Uterus (tissue), 4 donors: ENCODE measurements around the gene SLC6A7. TPM values are rescaled to one million over a fixed set of nuclear protein-coding genes. Genes with fewer than 3 reads are reported as not detected.

ENCODE experiments used
- DNase-seq, 2 donors: peaks; one replicate each; pipeline ENCODE4 v3.0.0-alpha.2; 2019 to 2020
- H3K27ac ChIP-seq, 2 donors: fragments of 200-600 bp; sonication (generic); 1 replicate in 1 of 2; 2 replicates in 1 of 2; pipeline ENCODE4 v1.5.1; 2016 to 2018
- H3K27me3 ChIP-seq, 2 donors: fragments of 200-600 bp; sonication (generic); one replicate each; pipeline ENCODE4 v1.5.1; 2018 to 2019; ENCODE audit warnings: control low read depth in 1 of 2
- H3K36me3 ChIP-seq, 2 donors: fragments of 200-600 bp; sonication (generic); one replicate each; pipeline ENCODE4 v1.5.1; 2019; ENCODE audit warnings: control low read depth in 1 of 2
- H3K4me1 ChIP-seq, 2 donors: fragments of 200-600 bp; sonication (generic); one replicate each; pipeline ENCODE4 v1.5.1; 2018 to 2019; ENCODE audit warnings: control low read depth in 1 of 2
- H3K4me3 ChIP-seq, 2 donors: fragments of 200-600 bp; sonication (generic); 1 replicate in 1 of 2; 2 replicates in 1 of 2; pipeline ENCODE4 v1.5.1; 2018 to 2019; ENCODE audit warnings: mild to moderate bottlenecking in 1 of 2
- H3K9me3 ChIP-seq, 2 donors: fragments of 200-600 bp; sonication (generic); one replicate each; pipeline ENCODE4 v1.5.1; 2019; ENCODE audit warnings: control low read depth in 1 of 2
- CTCF ChIP-seq, 4 experiments: fragments of 200-600 bp in 2 of 4; fragments of 450-650 bp in 2 of 4; sonication (generic) in 2 of 4; IDR thresholded peaks; one replicate each; pipeline ENCODE4 v1.5.1; 2016 to 2019; ENCODE audit warnings: antibody characterized with exemption in 4 of 4, mild to moderate bottlenecking in 2 of 4, moderate library complexity in 1 of 4
- POLR2A ChIP-seq, 2 donors: fragments of 450-650 bp; IDR thresholded peaks; one replicate each; pipeline ENCODE4 v1.6.1; 2016; ENCODE audit warnings: antibody characterized with exemption in 2 of 2, mild to moderate bottlenecking in 1 of 2, moderate library complexity in 1 of 2
- intact Hi-C: fragments of 100-400 bp; cut with DNase I; formaldehyde crosslinking; loops from one replicate; pipeline ENCODE4 v1.15.1; 2023; ENCODE audit warnings: low total_unique reads
- total RNA-seq, 4 donors: library from RNA; depleted of rRNA in 3 of 4; stranded (reverse); fragments of >200 nt in 3 of 4; gene quantifications; one replicate each; pipeline versions ENCODE4 v1.1.0 to v1.2.4, GENCODE V29; 2014 to 2023
- donor health status: DM: yes; HTN: yes; CAD: no.

SLC6A7 gene
- total RNA-seq, 4 donors from 2014 or later, result not detected

GRCh38 chr5:150213530-150213929, 23.7 kb downstream of the SLC6A7 start:
- Histone ChIP-seq H3K36me3 (no peaks in the 10 kb centered on the region), H3K27ac (no peak overlapping the region), H3K9me3 (no peaks in the 10 kb centered on the region), H3K4me1 (no peaks in the 10 kb centered on the region), H3K4me3 (no peak overlapping the region), H3K27me3 (no peaks in the 10 kb centered on the region)
- TF ChIP-seq CTCF (IDR thresholded peaks at IDR 0.05) (no peak), POLR2A (IDR thresholded peaks at IDR 0.05) (no peak)
- no peak for DNase-seq
- intact Hi-C loops, result loop anchor here (10.0 kb wide), 1 partner anchor 49 kb away; the partner anchor contains the start of gene CDX1

GRCh38 chr5:150214289-150214688, 24.4 kb downstream of the SLC6A7 start:
- TF ChIP-seq POLR2A (IDR thresholded peaks at IDR 0.05) (no peak), CTCF (IDR thresholded peaks at IDR 0.05) (peak in 2 of 4 experiments; percentile 3 to 20)
- H3K27ac ChIP-seq, result peak overlapping the region; percentile 33 to 58

GRCh38 chr5:150215979-150216944, 26.4 kb downstream of the SLC6A7 start:
- no peak overlapping the region for H3K27ac ChIP-seq
- no peak overlapping the region for H3K4me3 ChIP-seq
- TF ChIP-seq POLR2A (IDR thresholded peaks at IDR 0.05) (no peak), CTCF (IDR thresholded peaks at IDR 0.05) (no peak)
- DNase-seq, result peak in 1 of 2 donors; percentile 28
- no peaks in the 10 kb centered on the region for H3K4me1 ChIP-seq
- no peaks in the 10 kb centered on the region for H3K27me3 ChIP-seq
- no peaks in the 10 kb centered on the region for H3K36me3 ChIP-seq
- H3K9me3 ChIP-seq, result no peaks in the 10 kb centered on the region
- intact Hi-C loops, result loop anchor here (5.0 to 10.0 kb wide), 2 partner anchors 51 to 84 kb away; partner anchors contain the start of gene CDX1

More at GRCh38 chr5:150214289-150214688, 24.4 kb downstream of the SLC6A7 start:
- intact Hi-C loops, result loop anchor here (10.0 kb wide), 1 partner anchor 49 kb away; the partner anchor contains the start of gene CDX1
- no peaks in the 10 kb centered on the region for H3K4me1 ChIP-seq
- no peaks in the 10 kb centered on the region for H3K36me3 ChIP-seq
- peak in 1 of 2 donors; percentile 45 for DNase-seq
- H3K4me3 ChIP-seq, result no peak overlapping the region
- no peaks in the 10 kb centered on the region for H3K27me3 ChIP-seq
- no peaks in the 10 kb centered on the region for H3K9me3 ChIP-seq

GRCh38 chr5:150217038-150217437, 27.2 kb downstream of the SLC6A7 start:
- intact Hi-C loops, result loop anchor here (5.0 to 10.0 kb wide), 2 partner anchors 52 to 85 kb away; partner anchors contain the start of gene CDX1

More at GRCh38 chr5:150217038-150217437, 27.2 kb downstream of the SLC6A7 start:
- TF ChIP-seq CTCF (IDR thresholded peaks at IDR 0.05) (no peak), POLR2A (IDR thresholded peaks at IDR 0.05) (no peak)
- no peak overlapping the region for H3K27ac ChIP-seq
- no peak for DNase-seq
- no peaks in the 10 kb centered on the region for H3K27me3 ChIP-seq
- H3K4me1 ChIP-seq, result no peaks in the 10 kb centered on the region
- H3K4me3 ChIP-seq, result no peak overlapping the region
- H3K36me3 ChIP-seq, result no peaks in the 10 kb centered on the region
- H3K9me3 ChIP-seq, result no peaks in the 10 kb centered on the region
